GM13976 (cell line): Measurements from ENCODE around the gene FAM199X.

Experiments used
- DNase-seq: peaks from one replicate; pipeline ENCODE4 v3.0.0; 2012; ENCODE audit warnings: low spot score
- CTCF ChIP-seq: IDR thresholded peaks from 2 replicates; pipeline ENCODE4 v1.5.1; 2012; ENCODE audit warnings: borderline replicate concordance, mild to moderate bottlenecking; ENCODE audit not compliant: insufficient read depth; ENCODE audit errors: extremely low read depth, missing control alignments, control extremely low read depth
- in situ Hi-C: fragments of 300-500 bp; cut with MboI; formaldehyde crosslinking; loops from one replicate; pipeline ENCODE4 v1.12.0; 2022; ENCODE audit warnings: low sequenced_read_pairs, mixed read lengths, inconsistent platforms; ENCODE audit not compliant: unreplicated experiment

The FAM199X gene

GRCh38 chrX:104134583-104135261, 31.5 kb upstream of the FAM199X start:
- no peak for DNase-seq
- in situ Hi-C loops = no loop called here
- no peak for TF ChIP-seq CTCF

- no peak for TF ChIP-seq CTCF
- DNase-seq = no peak
- in situ Hi-C loops = no loop called here
Measured at GRCh38 chrX:104135677-104136076, 30.6 kb upstream of the FAM199X start.

GRCh38 chrX:104136241-104137019, 29.8 kb upstream of the FAM199X start:
- in situ Hi-C loops = no loop called here
- TF ChIP-seq CTCF = peak; percentile 68
- DNase-seq = peak; percentile 52

- in situ Hi-C loops = no loop called here
- TF ChIP-seq CTCF = no peak
- DNase-seq = no peak
Measured at GRCh38 chrX:104137496-104137895, 28.8 kb upstream of the FAM199X start.

- no peak for TF ChIP-seq CTCF
- no peak for DNase-seq
- in situ Hi-C loops = no loop called here
Measured at GRCh38 chrX:104141087-104141760, 25.0 kb upstream of the FAM199X start.

- DNase-seq = no peak
- in situ Hi-C loops = no loop called here
- no peak for TF ChIP-seq CTCF
Measured at GRCh38 chrX:104151037-104151436, 15.2 kb upstream of the FAM199X start.
